HepG2 (cell line): ENCODE measurements around the gene ALDOA. TPM values are rescaled to one million over a fixed set of nuclear protein-coding genes. Genes with fewer than 3 reads are reported as not detected.
A peak's percentile ranks its signal among the peaks of the same experiment; 100 is the strongest.

Source experiments
- ARID4A ChIP-seq: sonication (generic); formaldehyde crosslinking; IDR thresholded peaks from 2 replicates; pipeline ENCODE4 v1.5.0; 2020; ENCODE audit warnings: mild to moderate bottlenecking, missing genetic modification reagents, borderline replicate concordance
- DPF2 ChIP-seq: sonication (generic); formaldehyde crosslinking; IDR thresholded peaks from 2 replicates; pipeline ENCODE4 v1.4.0; 2020; ENCODE audit warnings: mild to moderate bottlenecking, low read depth, missing genetic modification reagents, borderline replicate concordance
- EHMT2 ChIP-seq: fragments of 200-600 bp; sonication (generic); IDR thresholded peaks from 2 replicates; pipeline ENCODE4 v1.7.0; 2017; ENCODE audit warnings: antibody characterized with exemption, low read depth, low read length, borderline replicate concordance
- FOXK1 ChIP-seq: sonication (generic); formaldehyde crosslinking; IDR thresholded peaks from 2 replicates; pipeline ENCODE4 v1.4.0; 2020; ENCODE audit warnings: low read depth, missing genetic modification reagents, borderline replicate concordance
- KLF15 ChIP-seq: sonication (generic); formaldehyde crosslinking; IDR thresholded peaks from 2 replicates; pipeline ENCODE4 v1.8.1; 2023; ENCODE audit warnings: borderline replicate concordance, mild to moderate bottlenecking, inconsistent platforms, missing genetic modification reagents, mixed read lengths
- MXD3 ChIP-seq: IDR thresholded peaks from 2 replicates; pipeline ENCODE4 v1.6.1; 2016; ENCODE audit warnings: mild to moderate bottlenecking, missing biosample characterization, missing genetic modification reagents
- MYNN ChIP-seq: sonication (generic); formaldehyde crosslinking; IDR thresholded peaks from 2 replicates; pipeline ENCODE4 v1.4.0; 2020; ENCODE audit warnings: mild to moderate bottlenecking, low read depth, missing genetic modification reagents
- NFE2L1 ChIP-seq: sonication (generic); formaldehyde crosslinking; IDR thresholded peaks from 2 replicates; pipeline ENCODE4 v1.4.0; 2020; ENCODE audit warnings: missing genetic modification reagents, mild to moderate bottlenecking, borderline replicate concordance
- SIX1 ChIP-seq: sonication (generic); formaldehyde crosslinking; IDR thresholded peaks from 2 replicates; pipeline ENCODE4 v1.4.0; 2020; ENCODE audit warnings: missing genetic modification reagents, borderline replicate concordance
- SKI ChIP-seq: fragments of 450-650 bp; IDR thresholded peaks from one replicate; pipeline ENCODE4 v1.6.1; 2018; ENCODE audit warnings: mild to moderate bottlenecking; ENCODE audit not compliant: partially characterized antibody
- SOX13 ChIP-seq, 3 experiments: fragments of 450-650 bp in 1 of 3; sonication (generic) in 1 of 3; formaldehyde crosslinking in 1 of 3; IDR thresholded peaks in 2 of 3; conservative IDR thresholded peaks in 1 of 3; 2 replicates each; pipeline versions ENCODE4 v1.5.0 to v1.6.1; 2016 to 2020; ENCODE audit warnings: antibody characterized with exemption in 1 of 3, mild to moderate bottlenecking in 1 of 3, missing compliant biosample characterization in 1 of 3, missing genetic modification reagents in 1 of 3, moderate library complexity in 1 of 3
- ZBTB44 ChIP-seq: sonication (generic); formaldehyde crosslinking; IDR thresholded peaks from 2 replicates; pipeline ENCODE4 v1.4.0; 2020; ENCODE audit warnings: missing genetic modification reagents
- ZNF441 ChIP-seq: sonication (generic); formaldehyde crosslinking; IDR thresholded peaks from 2 replicates; pipeline ENCODE4 v1.7.0; 2021; ENCODE audit warnings: missing genetic modification reagents, borderline replicate concordance
- ZNF484 ChIP-seq: sonication (generic); formaldehyde crosslinking; IDR thresholded peaks from 2 replicates; pipeline ENCODE4 v1.5.1; 2020; ENCODE audit warnings: mild to moderate bottlenecking, low read depth, missing genetic modification reagents, borderline replicate concordance
- ZNF496 ChIP-seq: sonication (generic); formaldehyde crosslinking; IDR thresholded peaks from 2 replicates; pipeline ENCODE4 v1.8.1; 2023; ENCODE audit warnings: mild to moderate bottlenecking, moderate library complexity, missing genetic modification reagents; ENCODE audit not compliant: insufficient replicate concordance
- ZNF501 ChIP-seq: sonication (generic); formaldehyde crosslinking; IDR thresholded peaks from 2 replicates; pipeline ENCODE4 v1.5.1; 2020; ENCODE audit warnings: mild to moderate bottlenecking, moderate library complexity, missing genetic modification reagents
- polyA plus RNA-seq, 8 experiments: library from polyadenylated mRNA; depleted of rRNA in 3 of 8; stranded (reverse) in 7 of 8; unstranded in 1 of 8; fragments of >200 nt; fragmentation: Illumina TruSeq in 4 of 8; extraction: Trizol in 4 of 8; gene quantifications; 2 replicates each; pipeline versions ENCODE4 v1.2.1 to v1.2.3, GENCODE V29; 2011 to 2016; ENCODE audit warnings: low read depth in 4 of 8, missing spikeins in 1 of 8, mixed read lengths in 1 of 8; ENCODE audit not compliant: insufficient read depth in 1 of 8
- total RNA-seq, 5 experiments: library from RNA; depleted of rRNA; stranded (reverse); fragments of >200 nt; fragmentation: Illumina TruSeq; extraction: Trizol; gene quantifications; 2 replicates each; pipeline ENCODE4 v1.2.3, GENCODE V29; 2016; ENCODE audit warnings: low read depth in 1 of 5

ALDOA gene
- total and polyA plus RNA-seq, 2 of the 13 experiments (the other 11 are each of a cell fraction or from before 2014, with no cell fraction given): 925 to 1,884 TPM

- TF ChIP-seq NFE2L1 (CRISPR knock-in tag) (no peak), MXD3 (CRISPR knock-in tag) (no peak; the same call in 1 of the 2 replicates), SKI (no peak), SOX13 (IDR thresholded peaks at IDR 0.05) (no peak), SOX13 (CRISPR knock-in tag; conservative IDR thresholded peaks at IDR 0.05 in 1 of 2, IDR thresholded peaks at IDR 0.05 in 1 of 2) (0 out of 4 replicates have a peak, but pooled peaks of 1 of the 2 experiments have one; percentile 26), DPF2 (CRISPR knock-in tag) (0 out of 2 replicates have a peak, but pooled peaks have one; percentile 10), KLF15 (no peak; the same call in 1 of the 2 replicates), ZNF501 (peak; percentile 58; the same call in 1 of the 2 replicates), MYNN (CRISPR knock-in tag) (no peak), ARID4A (CRISPR knock-in tag) (peak; percentile 79), ZNF484 (CRISPR knock-in tag) (0 out of 2 replicates have a peak, but pooled peaks have one; percentile 0), ZNF441 (CRISPR knock-in tag) (no peak), ZBTB44 (CRISPR knock-in tag) (no peak), EHMT2 (no peak), SIX1 (CRISPR knock-in tag) (no peak), ZNF496 (CRISPR knock-in tag) (no peak), FOXK1 (peak; percentile 53; the same call in 1 of the 2 replicates)
Observed at GRCh38 chr16:30075503-30076275, 10.1 kb downstream of the ALDOA start, which contains the start of gene PPP4C (continued).
